GM21529 (cell line): Measurements from ENCODE around the gene FAM114A1.
"Not testable (repeated sequence)": the region's sequence is repeated elsewhere in the genome, so short reads cannot be mapped to it uniquely, and the experiment has no call there.

Experiments
- ATAC-seq: cut with Tn5 transposase; IDR thresholded peaks from one replicate; pipeline ENCODE4 v1.9.1; 2021; ENCODE audit not compliant: unreplicated experiment

FAM114A1 gene

GRCh38 chr4:38898245-38898644 is 30.6 kb downstream of the FAM114A1 start:
- no peak for ATAC-seq

GRCh38 chr4:38902221-38902620 is 34.6 kb downstream of the FAM114A1 start:
- no peak for ATAC-seq

GRCh38 chr4:38902695-38903094 is 35.1 kb downstream of the FAM114A1 start:
- ATAC-seq: no peak

- ATAC-seq: no peak
These were observed 36.6 kb downstream of the FAM114A1 start for GRCh38 chr4:38904090-38904666.

GRCh38 chr4:38904682-38905081 is 37.1 kb downstream of the FAM114A1 start:
- no peak for ATAC-seq

GRCh38 chr4:38905652-38906385 is 38.2 kb downstream of the FAM114A1 start:
- ATAC-seq: no peak

- no peak for ATAC-seq
These were observed 40.2 kb downstream of the FAM114A1 start for GRCh38 chr4:38907696-38908270.

GRCh38 chr4:38909015-38909414 is 41.4 kb downstream of the FAM114A1 start:
- ATAC-seq: no peak

- ATAC-seq: no peak
These were observed 43.7 kb downstream of the FAM114A1 start for GRCh38 chr4:38911257-38911656.

- ATAC-seq: no peak
These were observed 47.2 kb downstream of the FAM114A1 start for GRCh38 chr4:38914854-38915253.

GRCh38 chr4:38916267-38916666 is 48.7 kb downstream of the FAM114A1 start:
- not testable (repeated sequence) for ATAC-seq

GRCh38 chr4:38917481-38918025 is 49.9 kb downstream of the FAM114A1 start:
- ATAC-seq: no peak

- no peak for ATAC-seq
These were observed 51.9 kb downstream of the FAM114A1 start for GRCh38 chr4:38919494-38919893.

GRCh38 chr4:38920186-38920585 is 52.6 kb downstream of the FAM114A1 start:
- ATAC-seq: no peak

- ATAC-seq: no peak
These were observed 53.1 kb downstream of the FAM114A1 start for GRCh38 chr4:38920677-38921076.

GRCh38 chr4:38921151-38921550 is 53.5 kb downstream of the FAM114A1 start:
- no peak for ATAC-seq

- ATAC-seq: no peak
These were observed 56.1 kb downstream of the FAM114A1 start for GRCh38 chr4:38923746-38924145.

GRCh38 chr4:38924353-38924752 is 56.7 kb downstream of the FAM114A1 start:
- ATAC-seq: no peak

GRCh38 chr4:38925492-38926413 is 58.1 kb downstream of the FAM114A1 start:
- ATAC-seq: no peak

- ATAC-seq: no peak
These were observed 59.3 kb downstream of the FAM114A1 start for GRCh38 chr4:38926896-38927295.

- no peak for ATAC-seq
These were observed 61.0 kb downstream of the FAM114A1 start for GRCh38 chr4:38928568-38928967.
